ENCODE data around the gene PLSCR4.
A peak's percentile ranks its signal among the peaks of the same experiment; 100 is the strongest.

PLSCR4 gene

DNA sequence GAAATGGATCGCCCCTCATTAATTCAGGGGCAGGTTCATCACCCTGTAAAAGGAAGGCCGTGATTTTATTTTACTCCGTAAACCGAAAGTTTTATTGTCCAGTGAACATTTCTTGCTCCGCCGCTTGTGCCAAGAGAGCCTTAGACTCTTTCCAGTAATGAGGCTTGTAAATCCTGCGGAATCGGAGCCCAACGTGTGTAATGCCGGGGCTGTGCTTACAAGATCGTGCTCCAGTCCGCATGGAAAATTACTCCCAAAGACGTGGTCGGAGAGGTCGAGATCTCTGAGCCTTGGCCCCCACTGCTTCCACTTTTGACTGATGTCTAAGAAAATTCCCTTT is 89.3 kb downstream of the PLSCR4 start:
- H3K4me3 ChIP-seq (ENCODE audit: low read depth, low read length), result peak overlapping the region; percentile 54
- TF ChIP-seq, protein P1, sequence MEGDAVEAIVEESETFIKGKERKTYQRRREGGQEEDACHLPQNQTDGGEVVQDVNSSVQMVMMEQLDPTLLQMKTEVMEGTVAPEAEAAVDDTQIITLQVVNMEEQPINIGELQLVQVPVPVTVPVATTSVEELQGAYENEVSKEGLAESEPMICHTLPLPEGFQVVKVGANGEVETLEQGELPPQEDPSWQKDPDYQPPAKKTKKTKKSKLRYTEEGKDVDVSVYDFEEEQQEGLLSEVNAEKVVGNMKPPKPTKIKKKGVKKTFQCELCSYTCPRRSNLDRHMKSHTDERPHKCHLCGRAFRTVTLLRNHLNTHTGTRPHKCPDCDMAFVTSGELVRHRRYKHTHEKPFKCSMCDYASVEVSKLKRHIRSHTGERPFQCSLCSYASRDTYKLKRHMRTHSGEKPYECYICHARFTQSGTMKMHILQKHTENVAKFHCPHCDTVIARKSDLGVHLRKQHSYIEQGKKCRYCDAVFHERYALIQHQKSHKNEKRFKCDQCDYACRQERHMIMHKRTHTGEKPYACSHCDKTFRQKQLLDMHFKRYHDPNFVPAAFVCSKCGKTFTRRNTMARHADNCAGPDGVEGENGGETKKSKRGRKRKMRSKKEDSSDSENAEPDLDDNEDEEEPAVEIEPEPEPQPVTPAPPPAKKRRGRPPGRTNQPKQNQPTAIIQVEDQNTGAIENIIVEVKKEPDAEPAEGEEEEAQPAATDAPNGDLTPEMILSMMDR (IDR thresholded peaks at IDR 0.05; ENCODE audit: control insufficient read depth, extremely low read depth, insufficient read depth), result no peak
- peak; percentile 73 for DNase-seq (ENCODE audit: low read depth)

- TF ChIP-seq, protein P1 (IDR thresholded peaks at IDR 0.05; ENCODE audit: control insufficient read depth, extremely low read depth, insufficient read depth), result no peak
- no peak for DNase-seq (ENCODE audit: low read depth)
- H3K4me3 ChIP-seq (ENCODE audit: low read depth, low read length), result peak within 1 kb of the TSS; percentile 54
These were observed 89.8 kb downstream of the PLSCR4 start, which contains the start of gene PLOD2 for GRCh38 chr3:146160964-146161662. Gene PLOD2, minus strand, starts transcription at chr3:146161184. Its CDS starts 195 bp downstream, at chr3:146160989.

DNA sequence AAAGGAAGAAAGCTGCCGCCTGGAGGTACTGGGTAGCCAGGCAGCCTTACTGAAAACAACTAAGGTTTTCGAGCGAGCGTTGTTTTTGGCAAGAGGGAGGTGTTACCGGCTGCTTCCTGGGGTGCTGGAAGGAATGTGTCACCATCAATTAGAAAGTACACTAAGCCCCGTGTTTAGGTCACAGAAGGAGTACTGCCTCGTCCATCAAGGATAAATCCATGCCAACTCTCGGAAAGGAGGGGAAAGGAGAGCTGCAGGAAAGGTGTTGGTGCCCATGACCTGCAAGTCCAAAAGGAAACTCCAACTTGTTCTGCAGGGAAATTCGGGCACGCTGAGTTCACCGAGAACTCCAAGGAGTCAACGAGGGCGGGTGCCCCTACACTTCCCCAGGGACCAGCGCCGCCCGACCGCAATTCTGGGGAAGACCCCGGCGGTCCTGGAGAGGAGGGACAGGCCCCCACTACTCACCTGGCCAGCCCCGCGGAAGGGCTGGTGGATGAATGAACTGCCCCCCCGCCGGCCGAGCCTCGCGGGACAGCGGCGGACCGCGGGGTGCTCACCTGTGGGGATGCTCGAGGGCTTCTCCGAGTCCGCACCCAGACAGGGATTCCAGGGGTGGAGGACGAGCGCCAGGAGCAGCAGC is 90.5 kb downstream of the PLSCR4 start:
- peak overlapping the region; percentile 54 for H3K4me3 ChIP-seq (ENCODE audit: low read depth, low read length)
- DNase-seq (ENCODE audit: low read depth), result no peak
- TF ChIP-seq, protein P1 (IDR thresholded peaks at IDR 0.05; ENCODE audit: control insufficient read depth, extremely low read depth, insufficient read depth), result peak; percentile 52

DNA sequence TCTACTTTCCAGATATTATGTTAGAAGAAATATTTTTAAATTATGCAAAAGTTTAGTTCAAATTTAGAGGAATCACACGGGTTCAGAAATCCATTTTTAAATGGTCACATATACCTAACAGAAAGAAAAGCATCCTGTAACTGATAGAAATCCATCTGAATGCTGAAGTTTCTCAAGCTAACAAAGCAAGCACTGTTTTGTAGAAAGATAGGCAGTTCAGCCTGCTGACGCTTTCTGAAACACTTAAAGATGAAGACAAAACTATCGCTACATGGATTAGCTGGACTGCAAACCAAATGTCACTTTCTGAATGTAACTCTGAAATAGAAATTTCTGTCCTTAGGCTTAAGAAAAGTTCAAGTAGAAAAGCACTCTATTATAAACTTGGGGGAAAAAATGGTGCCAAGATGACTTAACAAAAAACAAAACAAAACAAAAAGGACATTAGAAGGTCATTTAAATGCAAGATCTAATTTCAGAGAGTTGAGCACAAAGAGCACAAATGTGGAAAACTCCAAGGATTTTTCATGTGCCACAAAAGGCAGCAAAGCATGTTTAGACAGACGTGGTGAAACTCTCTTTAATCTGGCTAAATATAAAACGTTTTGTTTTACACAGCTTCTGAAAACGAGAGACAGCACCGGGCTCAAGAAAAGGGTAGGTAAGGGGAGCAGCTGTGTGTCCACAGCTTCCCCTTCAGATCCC is 91.1 kb downstream of the PLSCR4 start:
- H3K4me3 ChIP-seq (ENCODE audit: low read depth, low read length), result peak overlapping the region; percentile 54
- DNase-seq (ENCODE audit: low read depth), result no peak
- TF ChIP-seq, protein P1 (IDR thresholded peaks at IDR 0.05; ENCODE audit: control insufficient read depth, extremely low read depth, insufficient read depth), result no peak

- no peak overlapping the region for H3K4me3 ChIP-seq (ENCODE audit: low read depth, low read length)
- no peak for DNase-seq (ENCODE audit: low read depth)
- TF ChIP-seq, protein P1 (IDR thresholded peaks at IDR 0.05; ENCODE audit: control insufficient read depth, extremely low read depth, insufficient read depth), result no peak
These were observed 91.9 kb downstream of the PLSCR4 start for GRCh38 chr3:146159037-146159436.

DNA sequence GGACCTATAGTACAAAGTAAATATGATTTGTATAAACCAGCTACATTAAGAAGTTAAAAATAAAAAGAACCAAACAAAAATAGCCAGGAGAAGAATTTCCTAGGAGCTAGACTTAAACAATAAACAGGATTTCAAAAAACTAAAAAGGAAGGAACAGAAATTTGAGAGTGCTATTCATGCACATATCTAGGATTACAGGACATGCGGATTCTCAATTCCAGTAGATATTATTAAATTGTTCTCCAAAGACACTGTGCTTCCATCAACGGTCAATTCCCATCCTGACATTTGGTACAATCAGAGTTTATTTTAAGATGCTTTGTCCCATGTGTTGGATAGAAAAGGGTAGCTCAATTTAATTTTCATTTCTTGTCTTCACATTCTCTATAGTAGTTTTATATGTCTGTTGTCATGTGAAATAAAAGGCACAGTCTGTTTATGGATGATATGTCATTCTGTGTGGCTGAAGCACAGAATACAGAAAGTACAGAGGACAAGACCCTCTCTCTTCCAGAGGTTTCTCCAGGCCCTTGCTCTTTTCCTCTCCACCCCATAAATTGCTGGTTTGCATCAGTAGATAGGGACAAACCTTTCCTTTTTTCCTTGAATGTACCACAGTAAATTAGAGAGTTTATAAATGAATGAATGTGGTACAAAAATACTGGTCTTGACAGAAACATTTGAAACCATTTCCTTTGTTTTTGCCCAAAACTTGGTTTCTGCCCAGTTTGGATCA is 93.4 kb downstream of the PLSCR4 start:
- TF ChIP-seq, protein P1 (IDR thresholded peaks at IDR 0.05; ENCODE audit: control insufficient read depth, extremely low read depth, insufficient read depth), result no peak
- no peak overlapping the region for H3K4me3 ChIP-seq (ENCODE audit: low read depth, low read length)
- DNase-seq (ENCODE audit: low read depth), result no peak
